ENCODE measurements around the gene HSPBP1.

DNA sequence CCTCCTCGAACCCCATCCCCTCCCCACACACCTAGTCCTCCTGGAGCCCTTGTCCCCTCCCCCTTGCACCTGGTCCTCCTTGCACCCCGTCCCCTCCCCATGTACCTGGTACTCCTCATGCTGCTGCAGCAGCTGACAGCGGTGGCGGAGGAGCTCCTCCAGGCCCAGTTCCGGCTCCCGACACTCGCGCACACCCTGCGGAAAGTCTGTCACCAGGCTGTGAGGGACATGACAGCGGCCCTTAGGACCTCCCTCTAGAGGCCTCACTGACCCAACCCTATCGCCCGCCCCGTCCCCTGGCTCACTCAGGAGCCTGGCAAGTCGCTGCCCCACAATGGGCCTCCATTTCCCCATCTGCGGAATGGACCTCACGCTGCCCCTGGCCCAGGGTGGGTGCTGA, 14.7 kb downstream of the HSPBP1 start:
- TF ChIP-seq ETV6 (IDR thresholded peaks at IDR 0.05; ENCODE audit: borderline replicate concordance in 1 of 2, low read depth in 2 of 2, low read length in 1 of 2) (no peak), ETV6 (CRISPR knock-in tag; IDR thresholded peaks at IDR 0.05; ENCODE audit: borderline replicate concordance) (no peak), HCFC1 (IDR thresholded peaks at IDR 0.05; ENCODE audit: low read depth, low read length) (no peak), ARID2 (IDR thresholded peaks at IDR 0.05) (no peak), KAT2B (IDR thresholded peaks at IDR 0.05; ENCODE audit: low read depth, low read length) (no peak), NCOA2 (IDR thresholded peaks at IDR 0.05; ENCODE audit: partially characterized antibody in 2 of 2) (no peak), MTA1 (IDR thresholded peaks at IDR 0.05; ENCODE audit: borderline replicate concordance) (no peak), ZC3H11A (IDR thresholded peaks at IDR 0.05; ENCODE audit: low read depth, low read length) (no peak)
- TF ChIP-seq, protein P1, sequence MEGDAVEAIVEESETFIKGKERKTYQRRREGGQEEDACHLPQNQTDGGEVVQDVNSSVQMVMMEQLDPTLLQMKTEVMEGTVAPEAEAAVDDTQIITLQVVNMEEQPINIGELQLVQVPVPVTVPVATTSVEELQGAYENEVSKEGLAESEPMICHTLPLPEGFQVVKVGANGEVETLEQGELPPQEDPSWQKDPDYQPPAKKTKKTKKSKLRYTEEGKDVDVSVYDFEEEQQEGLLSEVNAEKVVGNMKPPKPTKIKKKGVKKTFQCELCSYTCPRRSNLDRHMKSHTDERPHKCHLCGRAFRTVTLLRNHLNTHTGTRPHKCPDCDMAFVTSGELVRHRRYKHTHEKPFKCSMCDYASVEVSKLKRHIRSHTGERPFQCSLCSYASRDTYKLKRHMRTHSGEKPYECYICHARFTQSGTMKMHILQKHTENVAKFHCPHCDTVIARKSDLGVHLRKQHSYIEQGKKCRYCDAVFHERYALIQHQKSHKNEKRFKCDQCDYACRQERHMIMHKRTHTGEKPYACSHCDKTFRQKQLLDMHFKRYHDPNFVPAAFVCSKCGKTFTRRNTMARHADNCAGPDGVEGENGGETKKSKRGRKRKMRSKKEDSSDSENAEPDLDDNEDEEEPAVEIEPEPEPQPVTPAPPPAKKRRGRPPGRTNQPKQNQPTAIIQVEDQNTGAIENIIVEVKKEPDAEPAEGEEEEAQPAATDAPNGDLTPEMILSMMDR (IDR thresholded peaks at IDR 0.05 in 2 of 3, conservative IDR thresholded peaks at IDR 0.05 in 1 of 3; ENCODE audit: insufficient read depth in 2 of 3, low read depth in 1 of 3, low read length in 3 of 3) = no peak
- TF ChIP-seq, protein P2, sequence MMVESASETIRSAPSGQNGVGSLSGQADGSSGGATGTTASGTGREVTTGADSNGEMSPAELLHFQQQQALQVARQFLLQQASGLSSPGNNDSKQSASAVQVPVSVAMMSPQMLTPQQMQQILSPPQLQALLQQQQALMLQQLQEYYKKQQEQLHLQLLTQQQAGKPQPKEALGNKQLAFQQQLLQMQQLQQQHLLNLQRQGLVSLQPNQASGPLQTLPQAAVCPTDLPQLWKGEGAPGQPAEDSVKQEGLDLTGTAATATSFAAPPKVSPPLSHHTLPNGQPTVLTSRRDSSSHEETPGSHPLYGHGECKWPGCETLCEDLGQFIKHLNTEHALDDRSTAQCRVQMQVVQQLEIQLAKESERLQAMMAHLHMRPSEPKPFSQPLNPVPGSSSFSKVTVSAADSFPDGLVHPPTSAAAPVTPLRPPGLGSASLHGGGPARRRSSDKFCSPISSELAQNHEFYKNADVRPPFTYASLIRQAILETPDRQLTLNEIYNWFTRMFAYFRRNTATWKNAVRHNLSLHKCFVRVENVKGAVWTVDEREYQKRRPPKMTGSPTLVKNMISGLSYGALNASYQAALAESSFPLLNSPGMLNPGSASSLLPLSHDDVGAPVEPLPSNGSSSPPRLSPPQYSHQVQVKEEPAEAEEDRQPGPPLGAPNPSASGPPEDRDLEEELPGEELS (CRISPR knock-in tag; IDR thresholded peaks at IDR 0.05; ENCODE audit: borderline replicate concordance) = no peak
- TF ChIP-seq, protein P3, sequence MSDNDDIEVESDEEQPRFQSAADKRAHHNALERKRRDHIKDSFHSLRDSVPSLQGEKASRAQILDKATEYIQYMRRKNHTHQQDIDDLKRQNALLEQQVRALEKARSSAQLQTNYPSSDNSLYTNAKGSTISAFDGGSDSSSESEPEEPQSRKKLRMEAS (CRISPR knock-in tag; IDR thresholded peaks at IDR 0.05) = no peak
